ENCODE measurements around the gene CRYL1.

Gene CRYL1

GRCh38 chr13:20561741-20562140 is 36.1 kb upstream of the CRYL1 start:
- Histone ChIP-seq H3K27me3 (ENCODE audit: control insufficient read depth in 1 of 2, insufficient read depth in 2 of 2, low read length in 2 of 2) (no peaks in the 10 kb centered on the region), H3K36me3 (ENCODE audit: control insufficient read depth in 1 of 2, insufficient read depth in 2 of 2, low read length in 2 of 2) (no peaks in the 10 kb centered on the region), H3K27ac (ENCODE audit: low read depth, low read length) (no peak overlapping the region), H3K9ac (ENCODE audit: low read depth in 1 of 2, low read length in 2 of 2) (no peak overlapping the region), H3K9me3 (ENCODE audit: control insufficient read depth in 1 of 2, low read length in 2 of 2) (peaks cover 4 to 6% of the 10 kb centered on the region in 2 donors), H3K4me3 (ENCODE audit: low read depth in 1 of 2, low read length in 2 of 2) (no peak overlapping the region), H3K4me1 (ENCODE audit: control insufficient read depth in 1 of 2, insufficient read depth in 2 of 2, low read length in 2 of 2) (peaks cover 21 to 23% of the 10 kb centered on the region in 2 donors)

- Histone ChIP-seq H3K4me1 (ENCODE audit: control insufficient read depth in 1 of 2, insufficient read depth in 2 of 2, low read length in 2 of 2) (peaks cover 17 to 23% of the 10 kb centered on the region in 2 donors), H3K9me3 (ENCODE audit: control insufficient read depth in 1 of 2, low read length in 2 of 2) (no peaks in the 10 kb centered on the region), H3K36me3 (ENCODE audit: control insufficient read depth in 1 of 2, insufficient read depth in 2 of 2, low read length in 2 of 2) (no peaks in the 10 kb centered on the region), H3K27ac (ENCODE audit: low read depth, low read length) (peak overlapping the region; percentile 81), H3K4me3 (ENCODE audit: low read depth in 1 of 2, low read length in 2 of 2) (peak overlapping the region in 1 of 2 donors; percentile 56), H3K9ac (ENCODE audit: low read depth in 1 of 2, low read length in 2 of 2) (peak overlapping the region; percentile 30 to 32), H3K27me3 (ENCODE audit: control insufficient read depth in 1 of 2, insufficient read depth in 2 of 2, low read length in 2 of 2) (no peaks in the 10 kb centered on the region)
These were observed 34.2 kb upstream of the CRYL1 start for GRCh38 chr13:20559659-20560356.

GRCh38 chr13:20558982-20559381 is 33.3 kb upstream of the CRYL1 start:
- H3K4me3 ChIP-seq (ENCODE audit: low read depth in 1 of 2, low read length in 2 of 2), result no peak overlapping the region
- peak overlapping the region; percentile 81 for H3K27ac ChIP-seq (ENCODE audit: low read depth, low read length)
- no peaks in the 10 kb centered on the region for H3K27me3 ChIP-seq (ENCODE audit: control insufficient read depth in 1 of 2, insufficient read depth in 2 of 2, low read length in 2 of 2)
- no peaks in the 10 kb centered on the region for H3K36me3 ChIP-seq (ENCODE audit: control insufficient read depth in 1 of 2, insufficient read depth in 2 of 2, low read length in 2 of 2)
- no peaks in the 10 kb centered on the region for H3K9me3 ChIP-seq (ENCODE audit: control insufficient read depth in 1 of 2, low read length in 2 of 2)
- no peak overlapping the region for H3K9ac ChIP-seq (ENCODE audit: low read depth in 1 of 2, low read length in 2 of 2)
- peaks cover 17 to 23% of the 10 kb centered on the region in 2 donors for H3K4me1 ChIP-seq (ENCODE audit: control insufficient read depth in 1 of 2, insufficient read depth in 2 of 2, low read length in 2 of 2)

- H3K4me3 ChIP-seq (ENCODE audit: low read depth in 1 of 2, low read length in 2 of 2), result no peak overlapping the region
- no peaks in the 10 kb centered on the region for H3K36me3 ChIP-seq (ENCODE audit: control insufficient read depth in 1 of 2, insufficient read depth in 2 of 2, low read length in 2 of 2)
- peaks cover 0 to 5% of the 10 kb centered on the region in 2 donors for H3K4me1 ChIP-seq (ENCODE audit: control insufficient read depth in 1 of 2, insufficient read depth in 2 of 2, low read length in 2 of 2)
- no peak overlapping the region for H3K9ac ChIP-seq (ENCODE audit: low read depth in 1 of 2, low read length in 2 of 2)
- no peaks in the 10 kb centered on the region for H3K27me3 ChIP-seq (ENCODE audit: control insufficient read depth in 1 of 2, insufficient read depth in 2 of 2, low read length in 2 of 2)
- H3K9me3 ChIP-seq (ENCODE audit: control insufficient read depth in 1 of 2, low read length in 2 of 2), result no peaks in the 10 kb centered on the region
- no peak overlapping the region for H3K27ac ChIP-seq (ENCODE audit: low read depth, low read length)
These were observed 27.7 kb upstream of the CRYL1 start for GRCh38 chr13:20553311-20553710.

- H3K27ac ChIP-seq (ENCODE audit: low read depth, low read length), result no peak overlapping the region
- no peaks in the 10 kb centered on the region for H3K9me3 ChIP-seq (ENCODE audit: control insufficient read depth in 1 of 2, low read length in 2 of 2)
- no peak overlapping the region for H3K4me3 ChIP-seq (ENCODE audit: low read depth in 1 of 2, low read length in 2 of 2)
- H3K36me3 ChIP-seq (ENCODE audit: control insufficient read depth in 1 of 2, insufficient read depth in 2 of 2, low read length in 2 of 2), result no peaks in the 10 kb centered on the region
- peaks cover 18 to 20% of the 10 kb centered on the region in 2 donors for H3K4me1 ChIP-seq (ENCODE audit: control insufficient read depth in 1 of 2, insufficient read depth in 2 of 2, low read length in 2 of 2)
- no peaks in the 10 kb centered on the region for H3K27me3 ChIP-seq (ENCODE audit: control insufficient read depth in 1 of 2, insufficient read depth in 2 of 2, low read length in 2 of 2)
- no peak overlapping the region for H3K9ac ChIP-seq (ENCODE audit: low read depth in 1 of 2, low read length in 2 of 2)
These were observed 25.1 kb upstream of the CRYL1 start for GRCh38 chr13:20550799-20551198.

- H3K9ac ChIP-seq (ENCODE audit: low read depth in 1 of 2, low read length in 2 of 2), result no peak overlapping the region
- H3K4me1 ChIP-seq (ENCODE audit: control insufficient read depth in 1 of 2, insufficient read depth in 2 of 2, low read length in 2 of 2), result peaks cover 25 to 29% of the 10 kb centered on the region in 2 donors
- H3K9me3 ChIP-seq (ENCODE audit: control insufficient read depth in 1 of 2, low read length in 2 of 2), result no peaks in the 10 kb centered on the region
- H3K4me3 ChIP-seq (ENCODE audit: low read depth in 1 of 2, low read length in 2 of 2), result no peak overlapping the region
- H3K27ac ChIP-seq (ENCODE audit: low read depth, low read length), result no peak overlapping the region
- H3K36me3 ChIP-seq (ENCODE audit: control insufficient read depth in 1 of 2, insufficient read depth in 2 of 2, low read length in 2 of 2), result no peaks in the 10 kb centered on the region
- no peaks in the 10 kb centered on the region for H3K27me3 ChIP-seq (ENCODE audit: control insufficient read depth in 1 of 2, insufficient read depth in 2 of 2, low read length in 2 of 2)
These were observed 21.8 kb upstream of the CRYL1 start for GRCh38 chr13:20547479-20547908.

- H3K9ac ChIP-seq (ENCODE audit: low read depth in 1 of 2, low read length in 2 of 2), result no peak overlapping the region
- no peak overlapping the region for H3K27ac ChIP-seq (ENCODE audit: low read depth, low read length)
- no peaks in the 10 kb centered on the region for H3K27me3 ChIP-seq (ENCODE audit: control insufficient read depth in 1 of 2, insufficient read depth in 2 of 2, low read length in 2 of 2)
- no peak overlapping the region for H3K4me3 ChIP-seq (ENCODE audit: low read depth in 1 of 2, low read length in 2 of 2)
- no peaks in the 10 kb centered on the region for H3K9me3 ChIP-seq (ENCODE audit: control insufficient read depth in 1 of 2, low read length in 2 of 2)
- peaks cover 25 to 29% of the 10 kb centered on the region in 2 donors for H3K4me1 ChIP-seq (ENCODE audit: control insufficient read depth in 1 of 2, insufficient read depth in 2 of 2, low read length in 2 of 2)
- H3K36me3 ChIP-seq (ENCODE audit: control insufficient read depth in 1 of 2, insufficient read depth in 2 of 2, low read length in 2 of 2), result no peaks in the 10 kb centered on the region
These were observed 20.9 kb upstream of the CRYL1 start for GRCh38 chr13:20546556-20546955.

GRCh38 chr13:20544201-20544923 is 18.7 kb upstream of the CRYL1 start:
- Histone ChIP-seq H3K9ac (ENCODE audit: low read depth in 1 of 2, low read length in 2 of 2) (no peak overlapping the region), H3K27ac (ENCODE audit: low read depth, low read length) (no peak overlapping the region), H3K4me1 (ENCODE audit: control insufficient read depth in 1 of 2, insufficient read depth in 2 of 2, low read length in 2 of 2) (peaks cover 25 to 29% of the 10 kb centered on the region in 2 donors), H3K36me3 (ENCODE audit: control insufficient read depth in 1 of 2, insufficient read depth in 2 of 2, low read length in 2 of 2) (no peaks in the 10 kb centered on the region), H3K9me3 (ENCODE audit: control insufficient read depth in 1 of 2, low read length in 2 of 2) (no peaks in the 10 kb centered on the region), H3K27me3 (ENCODE audit: control insufficient read depth in 1 of 2, insufficient read depth in 2 of 2, low read length in 2 of 2) (no peaks in the 10 kb centered on the region), H3K4me3 (ENCODE audit: low read depth in 1 of 2, low read length in 2 of 2) (no peak overlapping the region)

GRCh38 chr13:20536992-20537391 is 11.3 kb upstream of the CRYL1 start:
- Histone ChIP-seq H3K4me3 (ENCODE audit: low read depth in 1 of 2, low read length in 2 of 2) (no peak overlapping the region), H3K27me3 (ENCODE audit: control insufficient read depth in 1 of 2, insufficient read depth in 2 of 2, low read length in 2 of 2) (no peaks in the 10 kb centered on the region), H3K9me3 (ENCODE audit: control insufficient read depth in 1 of 2, low read length in 2 of 2) (peaks cover 0 to 10% of the 10 kb centered on the region in 2 donors), H3K27ac (ENCODE audit: low read depth, low read length) (no peak overlapping the region), H3K36me3 (ENCODE audit: control insufficient read depth in 1 of 2, insufficient read depth in 2 of 2, low read length in 2 of 2) (no peaks in the 10 kb centered on the region), H3K4me1 (ENCODE audit: control insufficient read depth in 1 of 2, insufficient read depth in 2 of 2, low read length in 2 of 2) (no peaks in the 10 kb centered on the region), H3K9ac (ENCODE audit: low read depth in 1 of 2, low read length in 2 of 2) (no peak overlapping the region)

- H3K36me3 ChIP-seq (ENCODE audit: control insufficient read depth in 1 of 2, insufficient read depth in 2 of 2, low read length in 2 of 2), result no peaks in the 10 kb centered on the region
- no peak overlapping the region for H3K4me3 ChIP-seq (ENCODE audit: low read depth in 1 of 2, low read length in 2 of 2)
- H3K27ac ChIP-seq (ENCODE audit: low read depth, low read length), result no peak overlapping the region
- peaks cover 0 to 10% of the 10 kb centered on the region in 2 donors for H3K9me3 ChIP-seq (ENCODE audit: control insufficient read depth in 1 of 2, low read length in 2 of 2)
- H3K27me3 ChIP-seq (ENCODE audit: control insufficient read depth in 1 of 2, insufficient read depth in 2 of 2, low read length in 2 of 2), result no peaks in the 10 kb centered on the region
- no peaks in the 10 kb centered on the region for H3K4me1 ChIP-seq (ENCODE audit: control insufficient read depth in 1 of 2, insufficient read depth in 2 of 2, low read length in 2 of 2)
- no peak overlapping the region for H3K9ac ChIP-seq (ENCODE audit: low read depth in 1 of 2, low read length in 2 of 2)
These were observed 8.5 kb upstream of the CRYL1 start for GRCh38 chr13:20534038-20534608.

All from duodenal mucosa (tissue), 2 donors.